Adipocyte (in vitro differentiated cells): ENCODE results near the gene WDHD1.
"Not testable (repeated sequence)": the region's sequence is repeated elsewhere in the genome, so short reads cannot be mapped to it uniquely, and the experiment has no call there.

Source experiments
- DNase-seq: peaks from one replicate; pipeline ENCODE4 v3.0.0-alpha.2; 2015; ENCODE audit warnings: low read depth
- H3K27me3 ChIP-seq: replicated peaks from 2 replicates; pipeline ENCODE4 v1.7.0; 2013; ENCODE audit warnings: mild to moderate bottlenecking, low read length, moderate library complexity; ENCODE audit not compliant: control insufficient read depth, insufficient read depth
- H3K36me3 ChIP-seq: 2 replicates; pipeline ENCODE4 v1.7.0; 2013; ENCODE audit warnings: low read length, mild to moderate bottlenecking, moderate library complexity; ENCODE audit not compliant: control insufficient read depth, insufficient read depth, severe bottlenecking
- H3K4me1 ChIP-seq: 2 replicates; pipeline ENCODE4 v1.7.0; 2013; ENCODE audit warnings: mild to moderate bottlenecking, low read length, moderate library complexity; ENCODE audit not compliant: control insufficient read depth, insufficient read depth
- H3K4me3 ChIP-seq: 2 replicates; pipeline ENCODE4 v1.7.0; 2013; ENCODE audit warnings: mild to moderate bottlenecking, low read length, moderate library complexity
- H3K9ac ChIP-seq: 2 replicates; pipeline ENCODE4 v1.7.0; 2013; ENCODE audit warnings: mild to moderate bottlenecking, low read length, moderate library complexity
- H3K9me3 ChIP-seq: 2 replicates; pipeline ENCODE4 v1.7.0; 2013; ENCODE audit warnings: mild to moderate bottlenecking, low read length, moderate library complexity; ENCODE audit not compliant: control insufficient read depth

WDHD1 gene

GRCh38 chr14:54953609-54954008 lies 73.3 kb downstream of the WDHD1 start:
- H3K9ac ChIP-seq = not testable (repeated sequence)

GRCh38 chr14:54952803-54953202 lies 74.1 kb downstream of the WDHD1 start:
- not testable (repeated sequence) for H3K36me3 ChIP-seq, H3K4me1 ChIP-seq, H3K9me3 ChIP-seq, H3K4me3 ChIP-seq, DNase-seq, H3K9ac ChIP-seq, H3K27me3 ChIP-seq

More at GRCh38 chr14:54953609-54954008, 73.3 kb downstream of the WDHD1 start:
- H3K36me3 ChIP-seq, H3K27me3 ChIP-seq, DNase-seq, H3K9me3 ChIP-seq, H3K4me1 ChIP-seq, H3K4me3 ChIP-seq: not testable (repeated sequence)

- no peaks in the 10 kb centered on the region for H3K36me3 ChIP-seq
- no peak overlapping the region for H3K9ac ChIP-seq
- H3K4me1 ChIP-seq = no peaks in the 10 kb centered on the region
- no peaks in the 10 kb centered on the region for H3K27me3 ChIP-seq
- DNase-seq = no peak
- H3K4me3 ChIP-seq = no peak overlapping the region
- H3K9me3 ChIP-seq = no peaks in the 10 kb centered on the region
Observed at GRCh38 chr14:54947230-54947629, 79.7 kb downstream of the WDHD1 start.

- Histone ChIP-seq H3K9me3 (no peaks in the 10 kb centered on the region), H3K4me3 (no peak overlapping the region), H3K9ac (no peak overlapping the region), H3K36me3 (no peaks in the 10 kb centered on the region), H3K27me3 (no peaks in the 10 kb centered on the region), H3K4me1 (no peaks in the 10 kb centered on the region)
- no peak for DNase-seq
Observed at GRCh38 chr14:54946500-54946899, 80.4 kb downstream of the WDHD1 start.

- Histone ChIP-seq H3K9me3 (no peaks in the 10 kb centered on the region), H3K4me3 (no peak overlapping the region), H3K9ac (no peak overlapping the region), H3K36me3 (no peaks in the 10 kb centered on the region), H3K27me3 (no peaks in the 10 kb centered on the region), H3K4me1 (no peaks in the 10 kb centered on the region)
- no peak for DNase-seq
Observed at GRCh38 chr14:54944737-54945391, 82.0 kb downstream of the WDHD1 start.

- no peaks in the 10 kb centered on the region for H3K9me3 ChIP-seq
- no peak overlapping the region for H3K4me3 ChIP-seq
- no peak for DNase-seq
- H3K27me3 ChIP-seq = no peaks in the 10 kb centered on the region
- no peaks in the 10 kb centered on the region for H3K36me3 ChIP-seq
- H3K9ac ChIP-seq = no peak overlapping the region
- no peaks in the 10 kb centered on the region for H3K4me1 ChIP-seq
Observed at GRCh38 chr14:54942913-54943312, 84.0 kb downstream of the WDHD1 start.

- Histone ChIP-seq H3K9me3 (no peaks in the 10 kb centered on the region), H3K4me1 (no peaks in the 10 kb centered on the region), H3K9ac (no peak overlapping the region), H3K36me3 (no peaks in the 10 kb centered on the region), H3K27me3 (no peaks in the 10 kb centered on the region), H3K4me3 (no peak overlapping the region)
- no peak for DNase-seq
Observed at GRCh38 chr14:54936816-54937215, 90.1 kb downstream of the WDHD1 start.

- no peaks in the 10 kb centered on the region for H3K27me3 ChIP-seq
- no peak overlapping the region for H3K4me3 ChIP-seq
- H3K9me3 ChIP-seq = no peaks in the 10 kb centered on the region
- H3K4me1 ChIP-seq = no peaks in the 10 kb centered on the region
- H3K36me3 ChIP-seq = no peaks in the 10 kb centered on the region
- no peak for DNase-seq
- no peak overlapping the region for H3K9ac ChIP-seq
Observed at GRCh38 chr14:54935958-54936357, 90.9 kb downstream of the WDHD1 start.

GRCh38 chr14:54935100-54935499 lies 91.8 kb downstream of the WDHD1 start:
- H3K36me3 ChIP-seq = no peaks in the 10 kb centered on the region
- no peaks in the 10 kb centered on the region for H3K4me1 ChIP-seq
- H3K27me3 ChIP-seq = no peaks in the 10 kb centered on the region
- no peak overlapping the region for H3K4me3 ChIP-seq
- DNase-seq = no peak
- no peak overlapping the region for H3K9ac ChIP-seq
- no peaks in the 10 kb centered on the region for H3K9me3 ChIP-seq

GRCh38 chr14:54933006-54933405 lies 93.9 kb downstream of the WDHD1 start:
- Histone ChIP-seq H3K4me1 (no peaks in the 10 kb centered on the region), H3K27me3 (no peaks in the 10 kb centered on the region), H3K9ac (no peak overlapping the region), H3K9me3 (no peaks in the 10 kb centered on the region), H3K36me3 (no peaks in the 10 kb centered on the region), H3K4me3 (no peak overlapping the region)
- no peak for DNase-seq

- Histone ChIP-seq H3K4me3 (no peak overlapping the region), H3K27me3 (no peaks in the 10 kb centered on the region), H3K9ac (no peak overlapping the region), H3K36me3 (no peaks in the 10 kb centered on the region), H3K4me1 (no peaks in the 10 kb centered on the region), H3K9me3 (no peaks in the 10 kb centered on the region)
- DNase-seq = no peak
Observed at GRCh38 chr14:54931598-54932340, 95.1 kb downstream of the WDHD1 start.
